Activated CD4-positive, alpha-beta T cell treated with anti-CD3 and anti-CD28 coated beads, Interleukin-2, amount 50 U/mL, for 24 hours (primary cell): ENCODE results near the gene GLP2R.

Source experiments
- DNase-seq, 2 donors: peaks; one replicate each; pipeline ENCODE4 v3.0.0-alpha.2; 2020; ENCODE audit warnings: low read depth in 1 of 2, low spot score in 1 of 2

Gene GLP2R

GRCh38 chr17:9897372-9897968, 71.7 kb downstream of the GLP2R start:
- DNase-seq: no peak

GRCh38 chr17:9898812-9899211, 73.1 kb downstream of the GLP2R start:
- DNase-seq: no peak

- no peak for DNase-seq
Observed at GRCh38 chr17:9899280-9900043, 73.7 kb downstream of the GLP2R start.

GRCh38 chr17:9900044-9900594, 74.4 kb downstream of the GLP2R start:
- DNase-seq: no peak

GRCh38 chr17:9900784-9901183, 75.1 kb downstream of the GLP2R start:
- no peak for DNase-seq

- no peak for DNase-seq
Observed at GRCh38 chr17:9902120-9902519, 76.4 kb downstream of the GLP2R start.

- DNase-seq: no peak
Observed at GRCh38 chr17:9904277-9905077, 78.8 kb downstream of the GLP2R start.

GRCh38 chr17:9905078-9905415, 79.3 kb downstream of the GLP2R start, which contains the start of gene RCVRN:
Gene RCVRN (minus strand): TSS chr17:9905271. CDS start chr17:9905180, 91 bp downstream.
- no peak for DNase-seq

GRCh38 chr17:9905902-9906301, 80.2 kb downstream of the GLP2R start:
- no peak for DNase-seq

GRCh38 chr17:9906616-9907015, 80.9 kb downstream of the GLP2R start:
- DNase-seq: no peak

GRCh38 chr17:9907131-9907530, 81.4 kb downstream of the GLP2R start:
- DNase-seq: no peak

GRCh38 chr17:9907883-9908648, 82.3 kb downstream of the GLP2R start:
- DNase-seq: no peak

GRCh38 chr17:9908649-9909042, 82.9 kb downstream of the GLP2R start:
- DNase-seq: no peak

- DNase-seq: no peak
Observed at GRCh38 chr17:9911089-9911488, 85.4 kb downstream of the GLP2R start.

GRCh38 chr17:9912121-9913099, 86.7 kb downstream of the GLP2R start:
- no peak for DNase-seq

- DNase-seq: no peak
Observed at GRCh38 chr17:9913476-9913875, 87.8 kb downstream of the GLP2R start.

- DNase-seq: no peak
Observed at GRCh38 chr17:9916108-9916507, 90.4 kb downstream of the GLP2R start.

- DNase-seq: no peak
Observed at GRCh38 chr17:9917131-9917530, 91.4 kb downstream of the GLP2R start.

GRCh38 chr17:9917801-9918200, 92.1 kb downstream of the GLP2R start:
- no peak for DNase-seq

GRCh38 chr17:9918352-9918751, 92.6 kb downstream of the GLP2R start:
- no peak for DNase-seq
